Stromal cell of bone marrow (primary cell): ENCODE measurements around the gene GLP1R.

Experiments used
- DNase-seq: peaks from one replicate; pipeline ENCODE4 v3.0.0-alpha.2; 2012; ENCODE audit warnings: low read depth

Gene GLP1R

DNA sequence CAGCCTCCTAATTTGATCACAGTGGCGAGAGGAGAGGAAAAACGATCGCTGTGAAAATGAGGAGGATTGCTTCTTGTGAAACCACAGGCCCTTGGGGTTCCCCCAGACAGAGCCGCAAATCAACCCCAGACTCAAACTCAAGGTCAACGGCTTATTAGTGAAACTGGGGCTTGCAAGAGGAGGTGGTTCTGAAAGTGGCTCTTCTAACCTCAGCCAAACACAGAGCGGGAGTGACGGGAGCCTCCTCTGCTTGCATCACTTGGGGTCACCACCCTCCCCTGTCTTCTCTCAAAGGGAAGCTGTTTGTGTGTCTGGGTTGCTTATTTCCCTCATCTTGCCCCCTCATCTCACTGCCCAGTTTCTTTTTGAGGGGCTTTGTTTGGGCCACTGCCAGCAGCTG lies 37.7 kb downstream of the GLP1R start:
- no peak for DNase-seq

GRCh38 chr6:39086711-39087110 lies 38.1 kb downstream of the GLP1R start:
- DNase-seq, result no peak

GRCh38 chr6:39087197-39087596 lies 38.6 kb downstream of the GLP1R start:
- DNase-seq, result no peak

- peak; percentile 59 for DNase-seq
Observed at GRCh38 chr6:39088331-39088730, 39.8 kb downstream of the GLP1R start.

- no peak for DNase-seq
Observed at GRCh38 chr6:39090036-39090435, 41.5 kb downstream of the GLP1R start.

DNA sequence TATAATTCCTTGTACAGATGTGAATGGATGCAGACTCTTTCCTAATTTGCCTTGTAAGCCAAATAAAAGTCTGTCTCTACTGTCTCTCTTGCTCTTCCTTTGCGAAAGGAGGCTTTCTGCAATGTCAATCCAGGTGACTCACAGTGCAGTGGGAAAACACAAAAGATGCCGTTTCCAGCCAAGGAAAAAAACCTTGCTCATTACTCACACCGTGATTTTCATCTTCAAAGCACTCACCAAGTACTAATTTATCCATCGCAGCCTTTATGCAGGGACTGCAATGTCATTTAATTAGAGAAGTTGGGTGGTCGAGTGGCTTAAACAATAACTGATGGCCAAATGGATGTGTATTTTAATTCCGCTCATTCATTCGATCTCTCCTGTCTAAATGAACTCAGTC lies 42.6 kb downstream of the GLP1R start:
- no peak for DNase-seq

GRCh38 chr6:39092124-39092523 lies 43.5 kb downstream of the GLP1R start:
- DNase-seq, result no peak

- DNase-seq, result no peak
Observed at GRCh38 chr6:39093149-39093708, 44.6 kb downstream of the GLP1R start.

DNA sequence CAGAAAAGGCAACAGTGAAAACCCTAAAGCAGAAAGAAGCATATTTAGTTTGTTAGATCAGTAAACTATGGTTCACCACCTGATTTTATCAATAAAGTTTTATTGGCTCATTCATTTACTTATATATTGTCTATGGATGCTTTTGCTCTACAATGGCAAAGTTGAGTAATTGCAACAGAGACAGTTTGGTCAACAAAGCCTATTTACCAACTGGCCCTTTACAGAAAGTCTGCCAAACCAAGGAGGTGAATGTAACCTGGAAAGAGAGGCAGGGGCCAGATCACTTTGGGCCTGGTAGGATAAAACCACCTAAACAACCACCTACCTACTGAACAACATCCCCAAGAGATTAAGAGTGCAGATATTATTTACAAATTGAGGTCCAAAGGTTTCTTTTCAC lies 47.0 kb downstream of the GLP1R start:
- DNase-seq, result no peak

GRCh38 chr6:39100358-39100757 lies 51.8 kb downstream of the GLP1R start:
- no peak for DNase-seq

GRCh38 chr6:39102071-39102820 lies 53.7 kb downstream of the GLP1R start:
- DNase-seq, result peak; percentile 61

GRCh38 chr6:39102821-39103136 lies 54.2 kb downstream of the GLP1R start:
- no peak for DNase-seq

DNA sequence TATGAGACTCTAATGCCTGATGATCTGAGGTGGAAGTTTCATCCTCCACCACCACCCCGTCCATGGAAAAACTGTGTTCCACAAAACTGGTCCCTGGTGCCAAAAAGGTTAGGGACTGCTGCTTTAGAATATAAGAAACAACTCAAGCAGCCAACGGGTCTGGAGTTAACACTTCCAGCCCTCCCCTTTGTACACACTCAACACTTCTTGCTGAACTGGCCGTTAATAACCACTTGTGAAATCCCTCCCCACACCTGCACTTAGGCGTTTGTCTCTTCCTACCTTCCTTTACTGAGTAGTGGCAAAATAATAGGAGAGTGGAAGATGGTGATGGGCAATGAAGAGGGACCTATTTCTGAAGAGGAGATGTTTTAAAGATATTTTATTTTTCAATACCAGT lies 55.9 kb downstream of the GLP1R start:
- DNase-seq, result no peak

DNA sequence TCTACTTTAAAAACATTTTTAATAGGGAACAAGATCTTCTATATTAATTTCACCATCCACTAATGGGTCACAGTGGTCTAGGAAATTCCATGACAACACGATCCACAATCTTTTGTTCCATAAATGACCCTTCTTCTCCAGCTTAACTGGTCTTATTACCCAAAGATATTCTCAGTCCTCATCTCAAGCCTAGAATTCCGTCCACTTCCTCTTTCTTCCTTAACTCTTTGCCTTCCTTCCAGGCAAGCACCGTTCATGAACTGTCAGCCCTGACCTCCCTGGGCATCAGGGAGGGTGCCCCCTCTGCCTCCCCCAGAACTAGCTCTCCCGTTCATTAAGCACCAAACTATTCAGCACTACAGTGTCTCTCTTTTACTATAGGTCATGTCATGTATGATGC lies 58.5 kb downstream of the GLP1R start:
- no peak for DNase-seq

- no peak for DNase-seq
Observed at GRCh38 chr6:39107641-39108040, 59.1 kb downstream of the GLP1R start.

DNA sequence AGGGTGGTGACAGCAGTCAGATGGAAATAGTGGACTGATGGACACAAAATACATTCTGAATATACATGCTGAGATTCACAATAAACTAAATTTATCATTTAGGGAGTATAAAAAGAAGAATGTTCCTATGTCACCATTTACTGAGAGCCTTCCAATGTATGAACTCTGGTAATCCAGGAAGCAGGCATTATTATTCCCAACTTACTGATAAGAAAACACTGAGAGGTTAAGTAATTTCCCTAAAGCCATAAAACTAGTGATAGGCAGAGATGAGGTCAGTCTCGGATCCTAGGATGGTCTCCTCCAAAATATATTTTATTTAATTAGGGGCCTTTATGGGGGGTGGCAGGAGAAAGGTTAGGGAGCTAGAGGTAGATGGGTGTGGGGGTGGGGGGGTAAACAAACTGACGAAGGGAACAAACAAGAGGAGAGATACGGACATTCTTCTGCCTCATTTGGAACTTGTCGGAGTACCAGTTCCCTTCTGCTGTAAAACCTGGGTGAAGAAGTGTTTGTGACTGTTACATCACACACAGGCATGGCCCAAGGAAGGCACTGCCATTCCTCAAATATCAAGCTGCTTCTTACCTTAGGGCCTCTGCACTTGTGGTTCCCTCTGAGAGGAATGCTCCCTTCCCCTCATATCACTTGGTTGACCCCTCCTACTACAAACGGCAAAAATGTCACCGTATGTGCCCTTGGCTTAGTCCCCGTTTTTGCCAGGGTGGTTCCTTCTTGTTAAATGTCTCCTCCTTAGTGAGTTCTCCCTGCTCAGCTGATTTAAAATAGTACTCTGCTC lies 59.7 kb downstream of the GLP1R start:
- DNase-seq, result no peak

GRCh38 chr6:39111280-39111679 lies 62.7 kb downstream of the GLP1R start:
- DNase-seq, result no peak

DNA sequence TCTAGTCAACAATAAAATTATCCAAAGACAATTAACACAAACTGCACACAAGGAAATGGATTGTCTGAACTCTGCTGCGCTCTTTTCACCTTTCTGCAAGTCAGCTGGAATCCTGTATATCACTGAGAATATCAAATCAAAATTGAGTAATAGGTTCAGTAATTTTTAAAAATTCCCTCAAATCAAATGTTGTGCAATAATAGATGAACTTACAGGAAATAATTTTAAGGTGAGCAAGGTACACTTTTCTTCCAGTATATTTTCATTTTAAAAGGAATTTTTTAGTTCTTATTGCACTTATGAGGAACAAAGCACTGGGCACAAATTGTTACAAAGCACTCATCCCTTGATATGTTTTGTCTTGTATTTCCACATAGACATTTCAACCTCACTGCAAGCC lies 65.2 kb downstream of the GLP1R start:
- no peak for DNase-seq

GRCh38 chr6:39114388-39114703 lies 65.8 kb downstream of the GLP1R start:
- no peak for DNase-seq

GRCh38 chr6:39114704-39115599 lies 66.4 kb downstream of the GLP1R start, which contains the start of gene SAYSD1:
TSS of gene SAYSD1 (minus strand) at chr6:39115186. CDS start at chr6:39115089, 97 bp downstream.
- DNase-seq, result peak; percentile 73

DNA sequence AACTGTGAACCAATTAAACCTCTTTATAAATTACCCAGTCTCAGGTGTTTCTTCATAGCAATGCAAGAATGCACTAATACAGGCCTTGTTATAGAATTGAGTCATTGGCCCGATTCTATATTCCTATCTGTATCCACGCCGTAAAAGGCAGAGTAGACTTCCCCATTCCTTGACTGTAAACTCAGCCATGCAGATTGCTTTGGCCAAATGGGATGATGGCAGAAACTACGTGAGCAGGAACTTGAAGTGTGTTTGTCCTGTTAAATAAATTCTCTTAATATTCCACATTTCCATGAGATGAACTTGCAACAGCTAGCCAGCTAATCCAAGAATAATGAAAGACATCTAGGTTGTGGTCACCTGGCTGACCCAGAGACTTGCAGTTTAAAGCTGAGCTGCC lies 70.3 kb downstream of the GLP1R start:
- no peak for DNase-seq

DNA sequence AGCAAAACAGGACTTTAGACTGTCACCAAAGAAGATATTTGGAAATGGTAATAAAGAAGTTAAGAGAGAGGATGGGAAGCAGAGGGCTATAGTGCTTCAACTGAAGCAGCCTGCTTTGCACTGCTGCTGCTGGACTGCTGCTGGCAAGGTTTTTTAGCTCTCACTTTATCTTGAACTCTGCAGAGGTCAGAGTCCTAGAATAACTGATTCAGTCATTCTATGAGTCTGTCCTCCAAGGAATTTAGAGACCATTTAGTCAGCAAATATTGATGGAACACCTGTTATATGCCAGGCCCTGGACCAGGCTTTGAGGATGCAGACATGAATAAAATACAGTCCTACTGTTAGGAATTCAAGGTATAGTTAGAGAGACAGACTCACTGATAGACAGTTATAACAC lies 75.5 kb downstream of the GLP1R start:
- DNase-seq, result no peak
